ENCODE results near the gene ADIRF.

- no peak for TF ChIP-seq GABPA (IDR thresholded peaks at IDR 0.05; ENCODE audit: low read depth)
- no peak for TF ChIP-seq REST (IDR thresholded peaks at IDR 0.05; ENCODE audit: low read depth, low read length)
- no peak for TF ChIP-seq CTCF (IDR thresholded peaks at IDR 0.05 in 2 of 3, conservative IDR thresholded peaks at IDR 0.05 in 1 of 3; ENCODE audit: control insufficient read depth in 2 of 3, extremely low read depth in 1 of 3, insufficient read depth in 1 of 3, low read depth in 3 of 3, low read length in 3 of 3)
- no peak for TF ChIP-seq RAD51 (IDR thresholded peaks at IDR 0.05)
- no peak for TF ChIP-seq CEBPB (IDR thresholded peaks at IDR 0.05; ENCODE audit: borderline replicate concordance in 1 of 2, low read depth in 2 of 2, low read length in 2 of 2)
- no peak for TF ChIP-seq POLR2AphosphoS5 (IDR thresholded peaks at IDR 0.05; ENCODE audit: low read length)
- no peak for TF ChIP-seq PAX8 (IDR thresholded peaks at IDR 0.05)
- TF ChIP-seq NR2F1 (conservative IDR thresholded peaks at IDR 0.05) = no peak
- TF ChIP-seq POLR2A (IDR thresholded peaks at IDR 0.05; ENCODE audit: low read depth, low read length) = no peak
These were observed 6.2 kb downstream of the ADIRF start for GRCh38 chr10:86974484-86974883.

Measured in GM12878 (cell line).